Right lobe of liver (tissue), 6 donors: ENCODE results near the gene DHX30. TPM values are rescaled to one million over a fixed set of nuclear protein-coding genes. Genes with fewer than 3 reads are reported as not detected.

Experiments used
- ATAC-seq, 4 donors: fragments of 200-7000 bp; cut with Tn5 transposase; one replicate each; pipeline ENCODE4 v1.9.1; 2020; ENCODE audit warnings: mild to moderate bottlenecking in 4 of 4, moderate library complexity in 4 of 4
- DNase-seq, 3 donors: peaks; one replicate each; pipeline ENCODE4 v3.0.0-alpha.2; 2020
- H3K27ac ChIP-seq, 3 donors: fragments of 200-600 bp; one replicate each; pipeline ENCODE4 v1.8.0; 2022
- H3K27me3 ChIP-seq, 2 donors: fragments of 200-600 bp; one replicate each; pipeline ENCODE4 v1.8.0; 2022
- H3K36me3 ChIP-seq, 4 donors: fragments of 200-600 bp; sonication (generic) in 1 of 4; one replicate each; pipeline versions ENCODE4 v1.5.1 to v1.8.0; 2017 to 2022; ENCODE audit warnings: control low read depth in 1 of 4
- H3K4me1 ChIP-seq, 4 donors: fragments of 200-600 bp; sonication (generic) in 1 of 4; one replicate each; pipeline versions ENCODE4 v1.5.1 to v1.8.0; 2017 to 2022; ENCODE audit warnings: control low read depth in 1 of 4
- H3K4me3 ChIP-seq, 3 donors: fragments of 200-600 bp; one replicate each; pipeline ENCODE4 v1.8.0; 2022
- H3K9me3 ChIP-seq, 4 donors: fragments of 200-600 bp; sonication (generic) in 1 of 4; one replicate each; pipeline versions ENCODE4 v1.5.1 to v1.8.0; 2017 to 2022; ENCODE audit warnings: control low read depth in 1 of 4
- POLR2A ChIP-seq: fragments of 450-650 bp; IDR thresholded peaks from one replicate; pipeline ENCODE4 v1.6.1; 2017; ENCODE audit warnings: antibody characterized with exemption, mild to moderate bottlenecking
- WGBS: methylation state at CpG from one replicate; pipeline ENCODE4 v1.1.6; 2018; ENCODE audit warnings: low coverage, low lambda C conversion rate; ENCODE audit not compliant: insufficient coverage; ENCODE audit errors: missing lambda C conversion rate; 5-methylcytosine and 5-hydroxymethylcytosine counted together
- intact Hi-C, 2 donors: fragments of 100-400 bp; cut with DNase I; formaldehyde crosslinking; loops; one replicate each; pipeline versions ENCODE4 v1.11.2 to v1.14.1; 2022
- total RNA-seq, 6 experiments: library from RNA; depleted of rRNA in 2 of 6; stranded (reverse); fragments of >200 nt in 2 of 6; fragmentation: NEBNext Ultra II Directional in 3 of 6; extraction: Animal tissue kit (Norgen Biotek cat#: 25700) in 3 of 6; gene quantifications; one replicate each; pipeline versions ENCODE4 v1.1.0 to v1.2.4, GENCODE V29; 2016 to 2023
- TF ChIP-seq, protein P1 (sequence below), 4 donors: fragments of 200-600 bp in 3 of 4; fragments of 450-650 bp in 1 of 4; IDR thresholded peaks; one replicate each; pipeline versions ENCODE4 v1.5.1 to v1.8.0; 2016 to 2022; ENCODE audit warnings: antibody characterized with exemption in 4 of 4, mild to moderate bottlenecking in 2 of 4
- donor health status: DM: no; HTN: yes; CAD: no.
- donor health status: DM: no; HTN: no; CAD: no.
- donor health status: DM: no; HTN: no; CAD: no.
- donor health status: DM: no; HTN: yes; CAD: no.
- donor health status: DM: no; HTN: yes; CAD: no.

DHX30 gene
- total RNA-seq, 6 experiments from 2014 or later: 20.1 to 40.9 (median 28.7) TPM

GRCh38 chr3:47762233-47762632, 40.7 kb upstream of the DHX30 start:
- Histone ChIP-seq H3K36me3 (no peaks in the 10 kb centered on the region), H3K27me3 (no peaks in the 10 kb centered on the region), H3K9me3 (no peaks in the 10 kb centered on the region), H3K4me3 (no peak overlapping the region), H3K27ac (no peak overlapping the region), H3K4me1 (peaks cover 0 to 36% (median 2%) of the 10 kb centered on the region in 4 donors)
- DNase-seq: no peak
- WGBS: 52% methylated on average over 4 of the region's 4 CpGs
- no peak for TF ChIP-seq POLR2A
- TF ChIP-seq, protein P1, sequence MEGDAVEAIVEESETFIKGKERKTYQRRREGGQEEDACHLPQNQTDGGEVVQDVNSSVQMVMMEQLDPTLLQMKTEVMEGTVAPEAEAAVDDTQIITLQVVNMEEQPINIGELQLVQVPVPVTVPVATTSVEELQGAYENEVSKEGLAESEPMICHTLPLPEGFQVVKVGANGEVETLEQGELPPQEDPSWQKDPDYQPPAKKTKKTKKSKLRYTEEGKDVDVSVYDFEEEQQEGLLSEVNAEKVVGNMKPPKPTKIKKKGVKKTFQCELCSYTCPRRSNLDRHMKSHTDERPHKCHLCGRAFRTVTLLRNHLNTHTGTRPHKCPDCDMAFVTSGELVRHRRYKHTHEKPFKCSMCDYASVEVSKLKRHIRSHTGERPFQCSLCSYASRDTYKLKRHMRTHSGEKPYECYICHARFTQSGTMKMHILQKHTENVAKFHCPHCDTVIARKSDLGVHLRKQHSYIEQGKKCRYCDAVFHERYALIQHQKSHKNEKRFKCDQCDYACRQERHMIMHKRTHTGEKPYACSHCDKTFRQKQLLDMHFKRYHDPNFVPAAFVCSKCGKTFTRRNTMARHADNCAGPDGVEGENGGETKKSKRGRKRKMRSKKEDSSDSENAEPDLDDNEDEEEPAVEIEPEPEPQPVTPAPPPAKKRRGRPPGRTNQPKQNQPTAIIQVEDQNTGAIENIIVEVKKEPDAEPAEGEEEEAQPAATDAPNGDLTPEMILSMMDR (IDR thresholded peaks at IDR 0.05): no peak
- intact Hi-C loops: no loop called here
- peak in 1 of 4 donors; percentile 74 for ATAC-seq

DNA sequence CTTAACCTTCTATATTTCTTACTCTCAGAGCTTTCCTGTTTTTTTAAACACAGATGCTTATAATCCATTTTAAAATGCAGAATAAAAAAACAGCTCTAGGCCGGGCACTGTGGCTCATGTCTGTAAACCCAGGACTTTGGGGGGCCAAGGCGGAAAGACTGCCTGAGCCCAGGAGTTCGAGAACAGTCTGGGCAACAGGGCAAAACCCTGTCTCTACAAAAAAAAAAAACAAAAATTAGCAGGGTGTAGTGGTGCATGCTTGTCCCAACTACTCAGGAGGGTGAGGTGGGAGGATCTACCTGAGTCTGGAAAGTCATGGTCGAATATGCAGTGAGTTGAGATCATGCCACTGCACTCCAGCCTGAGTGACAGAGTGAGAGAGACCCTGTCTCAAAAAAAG, 36.8 kb upstream of the DHX30 start:
- Histone ChIP-seq H3K4me1 (peaks cover 0 to 7% (median 0%) of the 10 kb centered on the region in 4 donors), H3K9me3 (no peaks in the 10 kb centered on the region), H3K27ac (no peak overlapping the region), H3K36me3 (peaks cover 0 to 13% (median 4%) of the 10 kb centered on the region in 4 donors), H3K27me3 (no peaks in the 10 kb centered on the region), H3K4me3 (no peak overlapping the region)
- ATAC-seq: no peak
- TF ChIP-seq, protein P1 (IDR thresholded peaks at IDR 0.05): no peak
- no peak for TF ChIP-seq POLR2A
- WGBS: 91% methylated on average over 4 of the region's 4 CpGs
- DNase-seq: no peak
- intact Hi-C loops: no loop called here

GRCh38 chr3:47772047-47772446, 30.9 kb upstream of the DHX30 start:
- Histone ChIP-seq H3K9me3 (no peaks in the 10 kb centered on the region), H3K4me3 (no peak overlapping the region), H3K27me3 (no peaks in the 10 kb centered on the region), H3K27ac (no peak overlapping the region), H3K4me1 (no peaks in the 10 kb centered on the region), H3K36me3 (peaks cover 0 to 30% (median 9%) of the 10 kb centered on the region in 4 donors)
- 89% methylated on average over 4 of the region's 8 CpGs for WGBS
- DNase-seq: no peak
- ATAC-seq: no peak
- intact Hi-C loops: no loop called here
- TF ChIP-seq, protein P1 (IDR thresholded peaks at IDR 0.05): no peak
- TF ChIP-seq POLR2A: no peak

DNA sequence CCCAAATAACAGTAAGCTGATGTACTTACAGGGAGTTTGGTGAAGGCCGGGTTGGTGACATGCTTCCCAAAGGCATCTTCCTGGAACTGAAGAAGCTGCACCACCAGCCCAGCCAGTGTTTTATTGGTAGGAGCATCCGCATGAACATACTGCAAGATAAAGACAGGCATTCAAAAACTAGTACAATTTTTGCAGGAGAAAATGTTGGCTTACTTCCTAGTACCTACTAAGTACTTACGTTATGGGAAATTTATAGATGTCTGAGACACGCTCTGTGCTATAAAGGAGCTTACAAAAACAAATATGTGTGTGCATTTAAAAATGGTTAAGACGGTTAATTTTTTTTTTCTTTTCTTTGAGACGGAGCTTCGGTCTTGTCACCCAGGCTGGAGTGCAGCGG, 30.1 kb upstream of the DHX30 start:
- no peak for DNase-seq
- TF ChIP-seq, protein P1 (IDR thresholded peaks at IDR 0.05): no peak
- TF ChIP-seq POLR2A: no peak
- 82% methylated on average over 8 of the region's 8 CpGs for WGBS
- Histone ChIP-seq H3K36me3 (peaks cover 0 to 30% (median 9%) of the 10 kb centered on the region in 4 donors), H3K4me1 (no peaks in the 10 kb centered on the region), H3K4me3 (no peak overlapping the region), H3K27me3 (no peaks in the 10 kb centered on the region), H3K27ac (no peak overlapping the region), H3K9me3 (no peaks in the 10 kb centered on the region)
- intact Hi-C loops: no loop called here
- ATAC-seq: no peak

- Histone ChIP-seq H3K9me3 (no peaks in the 10 kb centered on the region), H3K4me1 (peaks cover 0 to 24% (median 5%) of the 10 kb centered on the region in 4 donors), H3K36me3 (no peaks in the 10 kb centered on the region), H3K4me3 (no peak overlapping the region), H3K27ac (no peak overlapping the region), H3K27me3 (no peaks in the 10 kb centered on the region)
- WGBS: 89% methylated on average over 3 of the region's 3 CpGs
- DNase-seq (no peak), ATAC-seq (no peak)
- intact Hi-C loops: no loop called here
- TF ChIP-seq, protein P1 (IDR thresholded peaks at IDR 0.05): no peak
- no peak for TF ChIP-seq POLR2A
Measured at GRCh38 chr3:47778746-47779145, 24.2 kb upstream of the DHX30 start.
